GM23338 (cell line): ENCODE measurements around the gene FRRS1L. TPM values are rescaled to one million over a fixed set of nuclear protein-coding genes. Genes with fewer than 3 reads are reported as not detected.
A peak's percentile ranks its signal among the peaks of the same experiment; 100 is the strongest.

ENCODE experiments used
- ATAC-seq: fragments of 200-7000 bp; cut with Tn5 transposase; 3 replicates; pipeline ENCODE4 v1.9.1; 2020
- DNase-seq: peaks from one replicate; pipeline ENCODE4 v3.0.0-alpha.2; 2015; ENCODE audit warnings: low spot score
- H2AFZ ChIP-seq: fragments of 200-600 bp; sonication (generic); 2 replicates; pipeline ENCODE4 v1.8.0; 2016; ENCODE audit warnings: antibody characterized with exemption, mild to moderate bottlenecking, moderate library complexity
- H3F3A ChIP-seq: fragments of 200-600 bp; sonication (generic); replicated peaks from 2 replicates; pipeline ENCODE4 v1.8.0; 2017; ENCODE audit warnings: antibody characterized with exemption, mixed run types, low read depth
- H3K27ac ChIP-seq: fragments of 200-600 bp; sonication (generic); 2 replicates; pipeline ENCODE4 v1.6.1; 2016; ENCODE audit warnings: low read depth
- H3K27me3 ChIP-seq: fragments of 200-600 bp; sonication (generic); 2 replicates; pipeline ENCODE4 v1.8.0; 2016; ENCODE audit warnings: mild to moderate bottlenecking, mixed run types, moderate library complexity; ENCODE audit not compliant: insufficient read depth
- H3K36me3 ChIP-seq: fragments of 200-600 bp; sonication (generic); 2 replicates; pipeline ENCODE4 v1.8.0; 2016; ENCODE audit warnings: mild to moderate bottlenecking; ENCODE audit not compliant: insufficient read depth
- H3K4me1 ChIP-seq: fragments of 200-600 bp; sonication (generic); 2 replicates; pipeline ENCODE4 v1.8.0; 2016; ENCODE audit warnings: mild to moderate bottlenecking, moderate library complexity; ENCODE audit not compliant: insufficient read depth
- H3K4me2 ChIP-seq: fragments of 200-600 bp; sonication (generic); 2 replicates; pipeline ENCODE4 v1.7.1; 2017; ENCODE audit warnings: mixed run types
- H3K4me3 ChIP-seq: fragments of 200-600 bp; sonication (generic); 2 replicates; pipeline ENCODE4 v1.6.1; 2016; ENCODE audit warnings: mixed run types
- H3K79me2 ChIP-seq: fragments of 200-600 bp; sonication (generic); replicated peaks from 2 replicates; pipeline ENCODE4 v1.8.0; 2017; ENCODE audit warnings: mild to moderate bottlenecking; ENCODE audit not compliant: insufficient read depth
- H3K9me2 ChIP-seq: fragments of 200-600 bp; sonication (generic); 2 replicates; pipeline ENCODE4 v1.8.0; 2017; ENCODE audit not compliant: insufficient read depth
- H4K20me1 ChIP-seq: fragments of 200-600 bp; sonication (generic); replicated peaks from 2 replicates; pipeline ENCODE4 v1.8.0; 2017; ENCODE audit warnings: mild to moderate bottlenecking; ENCODE audit not compliant: insufficient read depth
- H3K27ac Mint-ChIP-seq: 2 replicates; pipeline ENCODE4 v1.8.0; 2020; ENCODE audit warnings: inconsistent platforms, mild to moderate bottlenecking, moderate library complexity, mixed read lengths
- H3K27me3 Mint-ChIP-seq: 3 replicates; pipeline ENCODE4 v1.8.0; 2022; ENCODE audit warnings: low read depth, mild to moderate bottlenecking, moderate library complexity, mixed read lengths, inconsistent platforms; ENCODE audit not compliant: insufficient read depth, poor library complexity
- H3K36me3 Mint-ChIP-seq: 3 replicates; pipeline ENCODE4 v1.8.0; 2021; ENCODE audit warnings: low read depth, mild to moderate bottlenecking, inconsistent platforms, moderate library complexity, mixed read lengths
- H3K4me1 Mint-ChIP-seq: 3 replicates; pipeline ENCODE4 v1.8.0; 2020; ENCODE audit warnings: mild to moderate bottlenecking, inconsistent platforms, mixed read lengths
- H3K4me3 Mint-ChIP-seq: 3 replicates; pipeline ENCODE4 v1.8.0; 2021; ENCODE audit warnings: moderate library complexity, mild to moderate bottlenecking, inconsistent platforms, mixed read lengths
- H3K9me3 Mint-ChIP-seq: 3 replicates; pipeline ENCODE4 v1.8.0; 2020; ENCODE audit warnings: moderate library complexity, mild to moderate bottlenecking, inconsistent platforms, mixed read lengths
- CREB1 ChIP-seq: fragments of 250-450 bp; sonication (Bioruptor Pico); IDR thresholded peaks from 2 replicates; pipeline ENCODE4 v1.5.0; 2020; ENCODE audit warnings: low read depth, mild to moderate bottlenecking, moderate library complexity
- CTCF ChIP-seq, 2 experiments: fragments of 200-600 bp in 1 of 2; sonication (generic) in 1 of 2; conservative IDR thresholded peaks; 2 replicates each; pipeline versions ENCODE4 v1.5.1 to v1.6.1; 2016 to 2017; ENCODE audit warnings: antibody characterized with exemption in 2 of 2, low read depth in 2 of 2, mild to moderate bottlenecking in 2 of 2, moderate library complexity in 1 of 2
- ETS1 ChIP-seq: IDR thresholded peaks from 2 replicates; pipeline ENCODE4 v1.6.1; 2016; ENCODE audit warnings: antibody characterized with exemption
- EZH2 ChIP-seq: fragments of 200-600 bp; sonication (generic); IDR thresholded peaks from one replicate; pipeline ENCODE4 v1.8.0; 2017; ENCODE audit warnings: antibody characterized with exemption, mild to moderate bottlenecking, low read depth; ENCODE audit not compliant: unreplicated experiment
- ZNF114 ChIP-seq: fragments of 250-450 bp; sonication (Bioruptor Pico); IDR thresholded peaks from 2 replicates; pipeline ENCODE4 v1.5.0; 2020; ENCODE audit warnings: mild to moderate bottlenecking, moderate library complexity
- ZNF331 ChIP-seq: fragments of 250-450 bp; sonication (Bioruptor Pico); IDR thresholded peaks from 2 replicates; pipeline ENCODE4 v1.5.0; 2020; ENCODE audit warnings: low read depth, mild to moderate bottlenecking, moderate library complexity
- polyA plus RNA-seq: library from polyadenylated mRNA; unstranded; fragments of >200 nt; fragmentation: Nextera tagmentation; extraction: Ambion mirVana; gene quantifications from 2 replicates; pipeline ENCODE4 v1.2.1, GENCODE V29; 2016
- total RNA-seq: library from RNA; depleted of rRNA; stranded (reverse); fragments of >200 nt; shearing (Covaris generic); gene quantifications from 2 replicates; pipeline ENCODE4 v1.2.3, GENCODE V29; 2014
- TF ChIP-seq, protein P1 (sequence below): fragments of 250-450 bp; sonication (Bioruptor Pico); IDR thresholded peaks from 2 replicates; pipeline ENCODE4 v1.5.0; 2020; ENCODE audit warnings: mild to moderate bottlenecking, moderate library complexity

The FRRS1L gene
- total and polyA plus RNA-seq, 2 experiments from 2014 or later = 0.37 to 1.1 TPM

DNA sequence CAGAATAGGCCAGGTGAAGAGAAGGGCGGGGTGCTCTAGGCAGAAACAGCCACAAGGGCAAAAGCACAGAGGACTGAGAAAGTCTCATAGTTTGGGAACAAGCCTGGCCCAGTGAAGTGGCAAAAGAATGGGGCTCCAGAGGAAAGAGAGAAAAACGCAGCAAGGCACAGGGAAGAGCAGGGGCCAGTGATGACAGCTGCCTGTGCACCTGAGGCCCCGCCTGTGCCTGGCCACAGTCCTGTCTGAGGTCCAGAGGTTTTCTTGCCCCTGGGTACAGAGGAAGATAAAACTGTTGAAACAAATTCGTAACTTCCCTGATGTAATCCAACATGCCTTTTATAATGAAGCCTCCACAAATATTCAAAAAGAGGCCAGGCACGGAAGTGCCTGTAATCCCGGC lies 22.0 kb downstream of the FRRS1L start:
- H3K4me2 ChIP-seq = no peak overlapping the region
- peak; percentile 42; the same call in 2 of the 3 replicates for ATAC-seq

GRCh38 chr9:109143881-109144562 lies 23.0 kb downstream of the FRRS1L start:
- no peak overlapping the region for H3K4me3 Mint-ChIP-seq
- no peaks in the 10 kb centered on the region for H4K20me1 ChIP-seq
- H3K27me3 Mint-ChIP-seq = peaks cover 7% of the 10 kb centered on the region
- no peaks in the 10 kb centered on the region for H3K36me3 Mint-ChIP-seq
- peaks cover 7% of the 10 kb centered on the region for H3K4me1 Mint-ChIP-seq
- no peaks in the 10 kb centered on the region for H3K4me1 ChIP-seq
- H3K36me3 ChIP-seq = no peaks in the 10 kb centered on the region
- no peak overlapping the region for H3K4me3 ChIP-seq
- no peaks in the 10 kb centered on the region for H3F3A ChIP-seq
- peak; percentile 34 to 56 for TF ChIP-seq CTCF (conservative IDR thresholded peaks at IDR 0.05; ENCODE audit: low read depth in 2 of 2)
- TF ChIP-seq ZNF331 (CRISPR knock-in tag) = no peak
- H3K9me3 Mint-ChIP-seq = no peaks in the 10 kb centered on the region
- H3K9me2 ChIP-seq = no peaks in the 10 kb centered on the region
- DNase-seq (peak; percentile 53), ATAC-seq (peak; percentile 89)
- H3K27me3 ChIP-seq = no peaks in the 10 kb centered on the region
- no peak overlapping the region for H3K4me2 ChIP-seq
- no peak overlapping the region; the same call in 1 of the 2 replicates for H2AFZ ChIP-seq
- no peaks in the 10 kb centered on the region for H3K79me2 ChIP-seq
- H3K27ac ChIP-seq = no peak overlapping the region
- no peak overlapping the region for H3K27ac Mint-ChIP-seq

More for the DNA sequence above, 22.0 kb downstream of the FRRS1L start:
- no peaks in the 10 kb centered on the region for H3F3A ChIP-seq
- H3K27ac ChIP-seq = no peak overlapping the region
- DNase-seq = peak; percentile 4
- Mint-ChIP-seq H3K36me3 (no peaks in the 10 kb centered on the region), H3K27me3 (peaks cover 7% of the 10 kb centered on the region), H3K9me3 (no peaks in the 10 kb centered on the region), H3K4me3 (no peak overlapping the region), H3K27ac (no peak overlapping the region), H3K4me1 (peaks cover 7% of the 10 kb centered on the region)
- H3K4me1 ChIP-seq = no peaks in the 10 kb centered on the region
- no peak overlapping the region for H3K4me3 ChIP-seq
- H3K9me2 ChIP-seq = no peaks in the 10 kb centered on the region
- H3K36me3 ChIP-seq = no peaks in the 10 kb centered on the region
- TF ChIP-seq CREB1 = no peak
- H3K79me2 ChIP-seq = no peaks in the 10 kb centered on the region
- no peaks in the 10 kb centered on the region for H4K20me1 ChIP-seq
- no peak overlapping the region for H2AFZ ChIP-seq
- H3K27me3 ChIP-seq = no peaks in the 10 kb centered on the region

- Histone ChIP-seq H3K36me3 (no peaks in the 10 kb centered on the region), H3K79me2 (no peaks in the 10 kb centered on the region), H4K20me1 (no peaks in the 10 kb centered on the region), H3K4me1 (no peaks in the 10 kb centered on the region), H2AFZ (no peak overlapping the region), H3K27me3 (no peaks in the 10 kb centered on the region), H3K9me2 (no peaks in the 10 kb centered on the region), H3F3A (no peaks in the 10 kb centered on the region), H3K4me2 (no peak overlapping the region), H3K4me3 (no peak overlapping the region), H3K27ac (no peak overlapping the region)
- ATAC-seq (no peak), DNase-seq (no peak)
- H3K4me1 Mint-ChIP-seq = peaks cover 7% of the 10 kb centered on the region
- no peaks in the 10 kb centered on the region for H3K36me3 Mint-ChIP-seq
- peaks cover 9% of the 10 kb centered on the region for H3K27me3 Mint-ChIP-seq
- no peak overlapping the region for H3K27ac Mint-ChIP-seq
- H3K4me3 Mint-ChIP-seq = no peak overlapping the region
- no peaks in the 10 kb centered on the region for H3K9me3 Mint-ChIP-seq
- TF ChIP-seq CREB1 (no peak), ETS1 (no peak), ZNF114 (CRISPR knock-in tag) (no peak), EZH2 (no peak)
- TF ChIP-seq, protein P1, sequence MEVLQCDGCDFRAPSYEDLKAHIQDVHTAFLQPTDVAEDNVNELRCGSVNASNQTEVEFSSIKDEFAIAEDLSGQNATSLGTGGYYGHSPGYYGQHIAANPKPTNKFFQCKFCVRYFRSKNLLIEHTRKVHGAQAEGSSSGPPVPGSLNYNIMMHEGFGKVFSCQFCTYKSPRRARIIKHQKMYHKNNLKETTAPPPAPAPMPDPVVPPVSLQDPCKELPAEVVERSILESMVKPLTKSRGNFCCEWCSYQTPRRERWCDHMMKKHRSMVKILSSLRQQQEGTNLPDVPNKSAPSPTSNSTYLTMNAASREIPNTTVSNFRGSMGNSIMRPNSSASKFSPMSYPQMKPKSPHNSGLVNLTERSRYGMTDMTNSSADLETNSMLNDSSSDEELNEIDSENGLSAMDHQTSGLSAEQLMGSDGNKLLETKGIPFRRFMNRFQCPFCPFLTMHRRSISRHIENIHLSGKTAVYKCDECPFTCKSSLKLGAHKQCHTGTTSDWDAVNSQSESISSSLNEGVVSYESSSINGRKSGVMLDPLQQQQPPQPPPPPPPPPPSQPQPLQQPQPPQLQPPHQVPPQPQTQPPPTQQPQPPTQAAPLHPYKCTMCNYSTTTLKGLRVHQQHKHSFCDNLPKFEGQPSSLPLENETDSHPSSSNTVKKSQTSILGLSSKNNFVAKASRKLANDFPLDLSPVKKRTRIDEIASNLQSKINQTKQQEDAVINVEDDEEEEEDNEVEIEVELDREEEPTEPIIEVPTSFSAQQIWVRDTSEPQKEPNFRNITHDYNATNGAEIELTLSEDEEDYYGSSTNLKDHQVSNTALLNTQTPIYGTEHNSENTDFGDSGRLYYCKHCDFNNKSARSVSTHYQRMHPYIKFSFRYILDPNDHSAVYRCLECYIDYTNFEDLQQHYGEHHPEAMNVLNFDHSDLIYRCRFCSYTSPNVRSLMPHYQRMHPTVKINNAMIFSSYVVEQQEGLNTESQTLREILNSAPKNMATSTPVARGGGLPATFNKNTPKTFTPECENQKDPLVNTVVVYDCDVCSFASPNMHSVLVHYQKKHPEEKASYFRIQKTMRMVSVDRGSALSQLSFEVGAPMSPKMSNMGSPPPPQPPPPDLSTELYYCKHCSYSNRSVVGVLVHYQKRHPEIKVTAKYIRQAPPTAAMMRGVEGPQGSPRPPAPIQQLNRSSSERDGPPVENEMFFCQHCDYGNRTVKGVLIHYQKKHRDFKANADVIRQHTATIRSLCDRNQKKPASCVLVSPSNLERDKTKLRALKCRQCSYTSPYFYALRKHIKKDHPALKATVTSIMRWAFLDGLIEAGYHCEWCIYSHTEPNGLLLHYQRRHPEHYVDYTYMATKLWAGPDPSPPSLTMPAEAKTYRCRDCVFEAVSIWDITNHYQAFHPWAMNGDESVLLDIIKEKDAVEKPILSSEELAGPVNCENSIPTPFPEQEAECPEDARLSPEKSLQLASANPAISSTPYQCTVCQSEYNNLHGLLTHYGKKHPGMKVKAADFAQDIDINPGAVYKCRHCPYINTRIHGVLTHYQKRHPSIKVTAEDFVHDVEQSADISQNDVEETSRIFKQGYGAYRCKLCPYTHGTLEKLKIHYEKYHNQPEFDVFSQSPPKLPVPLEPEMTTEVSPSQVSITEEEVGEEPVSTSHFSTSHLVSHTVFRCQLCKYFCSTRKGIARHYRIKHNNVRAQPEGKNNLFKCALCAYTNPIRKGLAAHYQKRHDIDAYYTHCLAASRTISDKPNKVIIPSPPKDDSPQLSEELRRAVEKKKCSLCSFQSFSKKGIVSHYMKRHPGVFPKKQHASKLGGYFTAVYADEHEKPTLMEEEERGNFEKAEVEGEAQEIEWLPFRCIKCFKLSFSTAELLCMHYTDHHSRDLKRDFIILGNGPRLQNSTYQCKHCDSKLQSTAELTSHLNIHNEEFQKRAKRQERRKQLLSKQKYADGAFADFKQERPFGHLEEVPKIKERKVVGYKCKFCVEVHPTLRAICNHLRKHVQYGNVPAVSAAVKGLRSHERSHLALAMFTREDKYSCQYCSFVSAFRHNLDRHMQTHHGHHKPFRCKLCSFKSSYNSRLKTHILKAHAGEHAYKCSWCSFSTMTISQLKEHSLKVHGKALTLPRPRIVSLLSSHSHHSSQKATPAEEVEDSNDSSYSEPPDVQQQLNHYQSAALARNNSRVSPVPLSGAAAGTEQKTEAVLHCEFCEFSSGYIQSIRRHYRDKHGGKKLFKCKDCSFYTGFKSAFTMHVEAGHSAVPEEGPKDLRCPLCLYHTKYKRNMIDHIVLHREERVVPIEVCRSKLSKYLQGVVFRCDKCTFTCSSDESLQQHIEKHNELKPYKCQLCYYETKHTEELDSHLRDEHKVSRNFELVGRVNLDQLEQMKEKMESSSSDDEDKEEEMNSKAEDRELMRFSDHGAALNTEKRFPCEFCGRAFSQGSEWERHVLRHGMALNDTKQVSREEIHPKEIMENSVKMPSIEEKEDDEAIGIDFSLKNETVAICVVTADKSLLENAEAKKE (CRISPR knock-in tag) = no peak
Measured at GRCh38 chr9:109141375-109141774, 25.7 kb downstream of the FRRS1L start.
